GM10266 (cell line): ENCODE measurements around the gene MMRN2.
"Not testable (repeated sequence)": the region's sequence is repeated elsewhere in the genome, so short reads cannot be mapped to it uniquely, and the experiment has no call there.

Source experiments
- DNase-seq: peaks from one replicate; pipeline ENCODE4 v3.0.0; 2012; ENCODE audit errors: extremely low spot score
- TF ChIP-seq, protein P1 (sequence below): IDR thresholded peaks from 2 replicates; pipeline ENCODE4 v1.5.1; 2012; ENCODE audit warnings: mild to moderate bottlenecking, low read depth; ENCODE audit not compliant: control insufficient read depth, insufficient read depth; ENCODE audit errors: missing control alignments

Gene MMRN2, protein sequence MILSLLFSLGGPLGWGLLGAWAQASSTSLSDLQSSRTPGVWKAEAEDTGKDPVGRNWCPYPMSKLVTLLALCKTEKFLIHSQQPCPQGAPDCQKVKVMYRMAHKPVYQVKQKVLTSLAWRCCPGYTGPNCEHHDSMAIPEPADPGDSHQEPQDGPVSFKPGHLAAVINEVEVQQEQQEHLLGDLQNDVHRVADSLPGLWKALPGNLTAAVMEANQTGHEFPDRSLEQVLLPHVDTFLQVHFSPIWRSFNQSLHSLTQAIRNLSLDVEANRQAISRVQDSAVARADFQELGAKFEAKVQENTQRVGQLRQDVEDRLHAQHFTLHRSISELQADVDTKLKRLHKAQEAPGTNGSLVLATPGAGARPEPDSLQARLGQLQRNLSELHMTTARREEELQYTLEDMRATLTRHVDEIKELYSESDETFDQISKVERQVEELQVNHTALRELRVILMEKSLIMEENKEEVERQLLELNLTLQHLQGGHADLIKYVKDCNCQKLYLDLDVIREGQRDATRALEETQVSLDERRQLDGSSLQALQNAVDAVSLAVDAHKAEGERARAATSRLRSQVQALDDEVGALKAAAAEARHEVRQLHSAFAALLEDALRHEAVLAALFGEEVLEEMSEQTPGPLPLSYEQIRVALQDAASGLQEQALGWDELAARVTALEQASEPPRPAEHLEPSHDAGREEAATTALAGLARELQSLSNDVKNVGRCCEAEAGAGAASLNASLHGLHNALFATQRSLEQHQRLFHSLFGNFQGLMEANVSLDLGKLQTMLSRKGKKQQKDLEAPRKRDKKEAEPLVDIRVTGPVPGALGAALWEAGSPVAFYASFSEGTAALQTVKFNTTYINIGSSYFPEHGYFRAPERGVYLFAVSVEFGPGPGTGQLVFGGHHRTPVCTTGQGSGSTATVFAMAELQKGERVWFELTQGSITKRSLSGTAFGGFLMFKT

DNA sequence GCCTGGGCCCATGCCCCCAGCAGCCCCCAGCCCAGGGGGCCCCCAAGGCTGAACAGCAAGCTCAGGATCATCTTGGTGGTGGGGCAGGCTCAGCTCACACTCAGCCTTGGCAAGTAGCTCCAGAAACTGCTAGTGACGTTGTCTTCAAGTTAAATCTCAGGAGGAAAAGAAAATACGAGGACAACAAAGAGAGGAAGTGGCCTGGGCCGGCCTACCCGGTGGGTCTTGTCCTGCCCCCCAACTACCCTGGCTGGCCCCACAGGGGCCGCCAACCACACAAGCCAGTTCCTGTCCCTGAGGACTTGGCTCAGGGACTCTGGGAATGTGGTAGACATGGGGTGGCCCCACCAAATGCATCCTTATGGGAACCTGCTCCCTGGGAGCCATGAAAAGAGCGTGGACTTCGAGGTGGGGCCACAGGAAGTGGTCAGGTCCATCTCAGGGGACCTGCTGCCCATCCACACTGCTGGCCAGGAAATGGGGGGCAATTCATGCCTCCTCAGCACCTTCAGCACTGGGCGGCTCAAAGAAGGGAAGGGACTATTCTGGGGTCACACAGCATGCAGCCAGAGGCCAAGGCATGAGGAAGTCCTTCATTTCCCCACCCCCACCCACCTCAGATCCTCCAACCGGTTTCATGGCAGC lies at the start of gene MMRN2:
MMRN2 (minus strand) TSS at position 145 of the 645 bp plus-strand sequence; CDS start at position 71, 74 bp downstream.
- DNase-seq = no peak
- TF ChIP-seq, protein P1, sequence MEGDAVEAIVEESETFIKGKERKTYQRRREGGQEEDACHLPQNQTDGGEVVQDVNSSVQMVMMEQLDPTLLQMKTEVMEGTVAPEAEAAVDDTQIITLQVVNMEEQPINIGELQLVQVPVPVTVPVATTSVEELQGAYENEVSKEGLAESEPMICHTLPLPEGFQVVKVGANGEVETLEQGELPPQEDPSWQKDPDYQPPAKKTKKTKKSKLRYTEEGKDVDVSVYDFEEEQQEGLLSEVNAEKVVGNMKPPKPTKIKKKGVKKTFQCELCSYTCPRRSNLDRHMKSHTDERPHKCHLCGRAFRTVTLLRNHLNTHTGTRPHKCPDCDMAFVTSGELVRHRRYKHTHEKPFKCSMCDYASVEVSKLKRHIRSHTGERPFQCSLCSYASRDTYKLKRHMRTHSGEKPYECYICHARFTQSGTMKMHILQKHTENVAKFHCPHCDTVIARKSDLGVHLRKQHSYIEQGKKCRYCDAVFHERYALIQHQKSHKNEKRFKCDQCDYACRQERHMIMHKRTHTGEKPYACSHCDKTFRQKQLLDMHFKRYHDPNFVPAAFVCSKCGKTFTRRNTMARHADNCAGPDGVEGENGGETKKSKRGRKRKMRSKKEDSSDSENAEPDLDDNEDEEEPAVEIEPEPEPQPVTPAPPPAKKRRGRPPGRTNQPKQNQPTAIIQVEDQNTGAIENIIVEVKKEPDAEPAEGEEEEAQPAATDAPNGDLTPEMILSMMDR = no peak

DNA sequence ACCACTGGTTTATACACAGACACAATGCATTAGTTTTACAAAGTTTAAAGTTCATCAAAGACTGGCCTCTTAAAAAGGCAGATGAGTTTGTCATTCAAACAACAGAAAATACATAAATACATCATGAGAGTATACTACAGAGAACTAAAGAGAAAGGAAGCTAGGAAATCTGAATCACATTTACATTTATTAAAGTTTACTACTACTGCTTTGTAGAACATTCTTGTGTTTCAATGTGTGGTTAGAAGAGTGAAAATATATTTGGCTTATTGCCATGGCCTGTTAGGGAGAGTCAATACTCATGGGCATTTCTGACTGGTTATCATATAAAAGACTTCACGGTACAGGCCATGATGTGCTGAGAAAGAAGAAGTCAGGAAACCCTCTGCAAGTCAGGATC lies 49.7 kb upstream of the MMRN2 start:
- not testable (repeated sequence) for DNase-seq

DNA sequence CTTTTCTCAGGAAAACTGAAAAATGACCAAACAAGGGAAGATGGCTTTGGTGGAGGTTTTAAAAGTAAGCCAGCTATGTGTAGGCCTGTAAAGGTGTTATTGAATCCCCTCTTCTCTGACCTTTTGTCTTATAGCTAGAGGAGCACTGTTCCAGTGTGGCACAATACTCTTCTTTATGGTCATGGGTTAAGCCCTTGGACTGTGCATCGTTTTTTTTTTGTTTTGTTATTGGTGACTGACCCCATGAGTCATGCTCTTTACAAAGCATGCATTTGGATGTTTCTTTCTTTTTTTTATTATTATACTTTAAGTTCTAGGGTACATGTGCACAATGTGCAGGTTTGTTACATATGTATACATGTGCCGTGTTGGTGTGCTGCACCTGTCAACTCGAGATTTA lies 43.1 kb upstream of the MMRN2 start:
- TF ChIP-seq, protein P1 = no peak
- DNase-seq = no peak

DNA sequence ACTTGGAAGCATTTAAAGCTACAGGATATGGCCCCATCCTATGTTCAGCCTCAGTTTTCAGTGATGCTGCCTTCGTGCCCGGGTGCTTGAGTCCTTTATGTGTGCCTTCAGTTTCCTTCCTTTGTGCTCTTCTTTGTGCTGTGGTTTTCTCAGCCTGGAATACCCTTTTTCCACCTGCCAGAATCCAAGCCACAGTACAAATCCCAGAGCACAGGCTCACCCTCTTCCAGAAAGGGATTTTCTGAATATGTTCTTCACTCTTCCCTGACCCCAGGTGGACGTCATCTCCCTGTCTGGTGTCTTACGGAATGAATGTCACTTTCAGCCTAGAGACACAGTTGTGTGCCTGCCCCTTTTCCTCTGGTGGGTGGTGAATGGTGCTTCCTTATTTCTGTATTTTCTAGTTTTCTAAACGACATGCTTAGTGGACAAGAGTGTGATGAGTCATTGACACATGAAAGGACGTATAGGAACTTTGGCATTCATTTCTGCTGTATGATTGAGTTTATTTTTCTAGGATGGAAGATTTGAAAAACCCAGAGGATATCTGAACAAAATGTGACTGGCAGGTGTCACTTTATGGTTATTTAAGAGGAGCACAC lies 42.5 kb upstream of the MMRN2 start:
- DNase-seq = not testable (repeated sequence)

DNA sequence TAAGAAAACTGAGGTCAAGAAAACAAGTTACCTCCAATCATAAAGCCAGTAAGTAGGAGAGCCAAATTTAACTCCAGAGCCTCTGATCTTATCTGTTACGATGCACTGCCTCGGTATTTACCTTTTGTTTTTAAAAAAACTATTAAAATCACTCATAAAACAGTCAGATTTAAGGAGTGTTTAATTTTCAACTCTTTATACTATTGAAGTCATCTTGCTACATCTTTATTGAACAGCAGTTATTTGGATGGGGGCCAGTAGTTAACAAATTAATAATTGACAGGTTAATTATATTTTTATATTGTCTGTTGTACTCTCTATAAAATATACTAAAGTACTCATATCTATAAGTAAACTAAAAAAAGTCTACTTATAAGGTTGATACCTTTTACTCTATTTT lies 35.5 kb upstream of the MMRN2 start:
- no peak for DNase-seq
- TF ChIP-seq, protein P1 = no peak

DNA sequence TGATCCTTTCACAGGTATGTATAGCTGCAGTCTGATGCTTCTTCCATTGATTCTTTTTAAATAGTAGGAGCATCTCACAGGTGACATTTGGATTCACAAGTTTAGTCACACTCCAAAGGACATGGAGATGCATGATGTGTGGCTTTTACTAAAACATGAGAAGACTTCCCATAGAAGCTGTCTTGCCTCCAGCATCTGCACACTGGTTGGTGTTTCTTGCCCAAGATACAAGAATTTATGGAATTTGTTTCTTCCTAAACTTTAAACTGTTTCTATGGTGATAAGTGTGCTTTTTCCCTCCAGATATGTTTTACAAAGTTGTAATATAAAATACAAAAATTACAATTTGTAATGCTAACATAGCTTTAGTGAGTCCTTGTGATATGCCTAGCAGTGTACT lies 35.0 kb upstream of the MMRN2 start:
- no peak for DNase-seq
- TF ChIP-seq, protein P1 = no peak

DNA sequence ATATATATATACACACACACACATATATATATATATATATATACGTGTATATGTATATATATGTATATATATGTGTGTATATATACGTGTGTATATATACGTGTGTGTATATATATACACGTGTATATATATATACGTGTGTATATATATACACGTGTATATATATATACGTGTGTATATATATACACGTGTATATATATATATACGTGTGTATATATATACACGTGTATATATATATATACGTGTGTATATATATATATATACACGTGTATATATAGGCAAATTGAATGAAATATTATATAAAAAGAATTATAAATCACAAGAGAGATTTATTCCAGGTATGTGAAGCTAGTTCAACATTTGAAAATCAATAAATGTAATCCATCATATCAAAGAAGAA lies 33.9 kb upstream of the MMRN2 start:
- DNase-seq = not testable (repeated sequence)

DNA sequence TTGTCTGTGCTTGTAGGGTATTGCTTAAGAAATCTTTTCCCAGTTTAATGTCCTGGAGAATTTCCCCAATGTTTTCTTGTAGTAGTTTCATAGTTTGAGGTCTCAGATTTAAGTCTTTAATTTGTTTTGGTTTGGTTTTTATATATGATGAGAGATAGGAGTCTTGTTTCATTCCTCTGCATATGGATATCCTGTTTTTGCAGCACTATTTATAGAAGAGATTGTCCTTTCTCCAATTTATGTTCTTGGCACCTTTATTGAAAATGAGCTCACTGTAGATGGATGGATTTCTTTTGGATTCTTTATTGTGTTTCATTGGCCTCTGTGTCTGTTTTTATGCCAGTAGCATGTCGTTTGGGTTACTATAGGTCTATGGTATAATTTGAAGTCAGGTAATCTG lies 31.1 kb upstream of the MMRN2 start:
- no peak for DNase-seq
- TF ChIP-seq, protein P1 = no peak

DNA sequence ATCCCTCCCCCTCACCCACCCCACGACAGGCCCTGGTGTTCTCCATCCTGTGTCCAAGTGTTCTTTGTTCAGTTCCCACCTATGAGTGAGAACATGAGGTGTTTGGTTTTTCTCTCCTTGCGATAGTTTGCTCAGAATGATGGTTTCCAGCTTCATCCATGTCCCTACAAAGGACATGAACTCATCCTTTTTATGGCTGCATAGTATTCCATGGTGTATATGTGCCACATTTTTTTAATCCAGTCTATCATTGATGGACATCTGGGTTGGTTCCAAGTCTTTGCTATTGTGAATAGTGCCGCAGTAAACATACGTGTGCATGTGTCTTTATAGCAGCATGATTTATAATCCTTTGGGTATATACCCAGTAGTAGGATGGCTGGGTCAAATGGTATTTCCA lies 27.1 kb upstream of the MMRN2 start:
- DNase-seq = not testable (repeated sequence)
